Measurements from ENCODE around the gene CAMK4.

CAMK4 gene

DNA sequence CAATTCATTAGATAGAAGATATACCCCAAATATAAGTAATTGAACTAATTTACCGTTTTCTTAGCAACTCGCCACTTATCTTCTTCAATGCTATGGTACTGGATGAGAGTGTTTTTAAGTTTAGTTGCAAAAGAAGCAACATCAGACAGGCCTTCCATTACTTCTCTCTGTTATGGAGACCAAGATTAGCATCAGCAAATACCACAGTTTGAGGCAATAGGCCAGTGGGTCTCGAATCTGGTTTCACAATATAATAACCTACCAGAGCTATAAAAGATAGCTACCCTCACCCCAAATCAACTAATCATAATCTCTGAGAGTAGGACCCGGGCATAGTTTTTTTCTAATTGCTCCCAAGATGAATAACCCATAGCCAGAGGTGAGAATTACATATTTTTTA, 283.1 kb downstream of the CAMK4 start:
- DNase-seq, result no peak

- no peak for DNase-seq
Observed at GRCh38 chr5:111509119-111509518, 284.9 kb downstream of the CAMK4 start.

GRCh38 chr5:111511174-111511830, 287.1 kb downstream of the CAMK4 start:
- DNase-seq, result no peak

- peak; percentile 60 for DNase-seq
Observed at GRCh38 chr5:111511831-111512374, 287.7 kb downstream of the CAMK4 start.

DNA sequence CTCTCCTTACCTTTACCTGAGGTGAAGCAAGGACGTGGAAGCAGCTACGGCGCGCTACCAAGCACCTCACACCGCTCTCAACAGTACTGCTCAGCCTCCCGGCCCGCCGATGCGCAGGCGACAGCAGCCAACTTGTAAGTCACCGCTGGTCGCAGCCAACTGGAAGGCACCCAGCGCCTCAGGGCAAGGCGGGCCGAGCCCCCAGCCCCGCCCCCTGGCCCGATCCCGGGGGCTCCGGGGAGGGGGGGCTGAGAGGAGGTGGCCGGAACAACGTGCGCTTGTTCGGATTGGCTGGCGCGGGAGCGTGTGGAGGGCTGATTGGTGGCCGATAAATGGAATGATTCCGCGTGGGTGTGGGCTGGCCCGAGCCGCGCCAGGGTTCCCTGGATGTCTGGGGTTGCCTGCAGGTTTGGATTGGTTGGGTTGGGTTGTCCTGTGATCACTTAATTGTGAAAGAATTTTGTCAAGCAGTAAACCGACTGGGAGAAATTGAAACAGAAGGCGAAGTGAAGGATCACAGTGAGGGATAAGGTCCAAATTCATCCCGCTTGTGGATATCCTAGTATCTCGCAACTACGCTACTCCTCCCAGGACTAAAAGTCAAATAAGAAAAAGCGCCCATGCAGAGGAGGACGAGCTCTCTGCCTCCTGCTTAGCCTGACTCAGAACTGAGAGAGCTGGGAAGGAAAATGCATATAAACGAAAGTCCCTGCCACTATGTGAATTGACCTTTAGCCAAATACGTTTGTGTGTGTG, 288.4 kb downstream of the CAMK4 start, which contains the start of gene STARD4:
STARD4 (minus strand) TSS at position 161 of the 756 bp plus-strand sequence. CDS start 5,102 bp downstream, outside the sequence.
- peak; percentile 95 for DNase-seq

DNA sequence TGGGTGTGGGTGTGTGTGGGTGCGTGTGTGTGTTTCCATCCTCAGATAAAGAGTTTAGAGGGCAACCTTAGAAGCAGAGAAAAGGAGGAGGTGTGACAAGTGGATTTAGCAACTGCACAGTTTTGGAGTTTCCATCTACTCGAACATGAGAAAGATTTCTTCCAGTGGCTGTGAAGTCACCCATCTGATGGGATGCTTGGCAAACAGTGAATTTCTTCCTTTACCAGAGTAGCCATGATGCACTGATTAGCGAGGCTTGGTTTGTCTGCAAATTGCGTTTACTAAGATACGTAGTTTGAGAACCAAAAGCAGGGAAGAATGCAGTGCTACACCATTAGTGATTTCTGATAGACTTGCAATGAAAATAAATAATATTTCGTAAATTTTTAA, 288.9 kb downstream of the CAMK4 start:
- peak; percentile 56 for DNase-seq

DNA sequence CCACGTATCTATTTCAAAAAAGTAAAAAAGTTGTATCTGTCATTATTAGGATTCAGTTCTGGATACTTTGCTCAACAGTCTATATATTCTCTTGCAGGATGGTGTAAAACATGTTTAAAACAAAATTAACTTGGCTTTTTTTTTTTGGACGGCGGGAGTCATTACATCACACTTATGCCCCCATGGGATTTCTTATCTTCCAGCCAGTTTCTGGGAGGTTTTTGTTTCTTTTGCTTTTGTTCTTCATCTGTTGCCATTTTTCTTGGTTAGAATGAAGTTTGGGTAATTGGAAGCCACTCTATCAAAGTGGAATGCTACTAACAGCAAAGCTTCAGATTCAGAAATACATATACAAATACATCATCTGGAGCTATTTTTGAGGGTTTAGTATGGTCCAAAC, 289.9 kb downstream of the CAMK4 start:
- DNase-seq, result no peak

DNA sequence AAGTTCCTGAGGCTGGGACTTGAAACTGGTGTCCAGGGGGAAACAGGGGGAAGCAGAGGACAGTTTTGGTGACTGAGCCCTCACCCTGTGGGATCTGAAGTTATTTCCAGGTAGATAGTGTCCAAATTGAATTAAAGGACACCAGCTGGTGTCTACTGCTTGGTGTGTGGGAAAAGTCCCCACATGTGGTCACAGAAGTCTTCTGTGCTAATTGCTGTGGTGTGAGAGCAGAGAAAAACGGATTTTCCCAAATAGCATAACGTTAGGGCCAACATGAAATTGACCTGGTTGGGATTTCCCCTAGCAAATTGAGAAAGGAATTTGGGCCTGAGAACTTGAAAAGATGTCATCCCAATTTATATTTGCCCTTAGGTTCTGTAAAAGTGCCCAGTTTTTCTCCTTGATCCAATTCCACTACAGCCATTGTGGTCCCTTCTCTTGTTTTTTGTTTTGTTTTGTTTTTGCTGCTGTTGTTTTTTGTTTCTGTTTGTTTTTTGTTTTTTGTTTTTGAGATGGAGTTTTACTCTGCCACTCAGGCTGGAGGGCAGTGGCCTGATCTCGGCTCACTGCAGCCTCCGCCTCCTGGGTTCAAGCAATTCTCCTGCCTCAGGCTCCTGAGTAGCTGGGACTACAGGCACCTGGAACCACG, 293.8 kb downstream of the CAMK4 start:
- no peak for DNase-seq

DNA sequence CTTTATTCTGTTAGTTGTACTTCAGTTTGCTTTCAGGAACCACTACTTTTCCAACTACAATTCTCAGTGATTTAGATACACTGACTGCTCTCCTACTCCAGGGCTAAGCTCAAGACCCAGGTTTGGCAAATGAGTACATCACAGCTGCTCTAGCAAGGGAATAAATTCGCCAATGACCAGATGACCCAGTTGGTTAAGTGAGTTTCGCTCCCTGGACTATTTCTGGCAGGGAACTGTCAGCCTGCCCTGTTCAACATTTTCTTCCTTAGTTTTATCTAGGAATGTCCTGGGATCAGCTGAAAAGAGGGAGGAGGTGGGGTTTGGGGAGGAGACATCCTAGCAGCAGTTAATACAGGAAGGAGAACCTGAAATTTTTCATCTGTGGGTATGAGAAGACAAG, 294.6 kb downstream of the CAMK4 start:
- no peak for DNase-seq

- DNase-seq, result no peak
Observed at GRCh38 chr5:111520908-111521307, 296.7 kb downstream of the CAMK4 start.

DNA sequence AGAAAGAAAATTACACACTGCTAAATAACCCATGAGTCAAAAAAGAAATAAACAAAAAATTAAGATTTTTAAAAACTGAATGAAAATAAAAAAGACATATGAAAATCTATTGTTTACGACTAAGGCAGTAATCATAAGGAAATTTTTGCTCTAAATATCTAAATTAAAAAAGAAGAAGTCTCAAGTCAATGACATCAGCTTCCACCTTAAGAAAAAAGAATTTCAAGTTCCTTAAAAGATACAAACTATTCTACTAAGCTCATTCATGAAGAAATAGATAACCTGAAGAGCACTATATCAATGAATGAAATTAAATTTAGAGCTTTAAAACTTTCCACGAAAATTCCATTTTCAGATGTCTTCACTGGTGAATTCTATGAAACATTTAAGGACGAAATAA, 303.9 kb downstream of the CAMK4 start:
- DNase-seq, result no peak

DNA sequence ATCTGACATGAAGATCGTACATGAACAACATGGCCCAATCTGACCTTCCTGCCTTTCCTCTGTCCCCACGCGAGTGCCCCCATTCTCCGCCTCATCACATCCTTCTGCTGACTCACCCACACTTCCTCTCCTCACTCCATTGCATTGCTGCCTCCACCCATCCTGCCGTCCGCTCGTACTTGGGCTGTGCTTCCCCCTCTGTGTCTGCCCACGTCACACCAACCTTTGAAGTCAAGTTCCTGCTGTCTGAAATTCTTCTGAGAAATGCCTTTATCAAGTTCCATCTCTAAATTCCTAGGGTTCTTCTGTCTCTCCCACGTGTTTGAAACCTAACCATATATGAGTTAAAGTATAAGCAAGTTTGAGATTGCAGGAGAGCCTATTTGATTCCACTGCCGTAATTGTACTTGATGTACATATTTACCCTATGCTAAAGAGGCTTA, 306.1 kb downstream of the CAMK4 start:
- no peak for DNase-seq

DNA sequence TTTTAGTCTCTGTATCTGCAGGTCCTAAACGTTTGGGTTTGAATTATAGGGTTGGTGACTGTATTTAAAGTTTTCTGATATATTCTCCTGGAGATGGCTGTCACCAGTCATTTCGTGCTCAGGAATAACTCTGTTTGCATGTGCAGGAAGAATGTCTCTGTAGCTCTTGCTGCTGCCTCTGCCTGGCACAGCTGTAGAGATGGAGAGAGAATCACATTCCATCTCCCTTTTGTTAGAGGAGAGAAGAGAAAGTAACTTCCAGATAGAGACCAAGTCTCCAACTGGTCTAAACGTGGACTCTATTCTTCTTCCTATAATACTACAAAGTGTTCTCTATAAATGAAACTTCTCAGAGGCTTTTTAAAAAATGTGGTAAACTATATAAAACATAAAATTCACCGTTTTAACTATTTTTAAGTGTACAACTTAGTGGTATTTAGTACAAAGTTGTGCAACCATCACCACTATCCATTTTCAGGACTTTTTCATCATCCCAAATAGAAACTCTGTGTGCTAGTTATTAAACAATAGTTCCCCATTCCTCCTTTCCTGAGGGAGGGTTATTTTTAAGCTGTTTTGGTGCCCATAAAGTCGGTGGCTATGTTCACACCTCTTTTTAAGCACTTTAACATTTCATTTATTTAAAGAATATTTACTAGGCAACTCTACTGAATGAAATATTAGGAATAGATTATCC, 308.9 kb downstream of the CAMK4 start:
- DNase-seq, result no peak

GRCh38 chr5:111535879-111536549, 311.8 kb downstream of the CAMK4 start:
- DNase-seq, result no peak

DNA sequence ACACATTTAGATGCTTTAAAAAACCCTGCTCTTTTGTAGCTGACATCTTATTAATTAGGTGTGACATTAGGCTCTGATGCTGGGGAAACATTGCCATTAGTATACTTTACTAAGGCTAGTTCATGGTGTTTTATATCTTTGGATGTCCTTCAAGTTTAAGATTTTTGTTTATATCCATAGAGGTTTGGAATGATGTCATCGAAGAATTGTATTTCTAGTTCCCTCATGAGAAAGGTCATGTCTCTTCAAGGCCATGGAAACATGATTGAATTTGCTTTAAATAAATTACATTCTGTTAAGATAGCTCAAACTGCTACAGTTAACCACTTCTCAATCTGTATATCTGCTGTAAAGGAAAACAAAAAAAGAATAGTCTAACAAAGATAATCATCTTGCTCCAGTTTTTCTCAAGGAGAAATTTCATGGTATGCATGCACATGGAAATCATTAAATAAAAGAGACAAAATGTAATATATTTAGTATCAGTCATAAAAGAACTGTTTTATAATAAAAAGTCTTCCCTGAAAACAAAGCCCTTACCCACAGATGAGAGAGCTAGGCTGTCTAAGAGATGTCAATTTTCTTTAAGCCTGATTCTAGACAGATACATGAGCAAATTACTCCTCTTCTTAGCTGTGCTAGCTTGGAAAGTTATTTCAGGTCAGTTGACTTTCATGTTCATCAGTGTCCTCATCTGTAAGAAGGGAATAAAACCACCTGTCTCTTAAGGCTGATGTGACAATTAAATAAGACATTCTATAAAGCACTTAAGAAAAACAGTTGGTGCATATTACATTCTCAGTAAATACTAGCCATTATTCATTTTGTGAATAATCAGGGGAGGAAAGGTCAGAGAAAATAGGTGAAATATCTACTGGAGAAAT, 313.2 kb downstream of the CAMK4 start:
- no peak for DNase-seq

Measured in midbrain (tissue), 1 donor.